Upper lobe of left lung (tissue), 6 donors: ENCODE results near the gene PIGP. TPM values are rescaled to one million over a fixed set of nuclear protein-coding genes. Genes with fewer than 3 reads are reported as not detected.
"Not testable (repeated sequence)": the region's sequence is repeated elsewhere in the genome, so short reads cannot be mapped to it uniquely, and the experiment has no call there.

ENCODE experiments used
- ATAC-seq, 2 donors: fragments of 200-7000 bp; cut with Tn5 transposase; one replicate each; pipeline ENCODE4 v1.9.1; 2022; ENCODE audit warnings: mild to moderate bottlenecking in 2 of 2, moderate library complexity in 2 of 2; ENCODE audit not compliant: low FRiP score in 2 of 2
- DNase-seq, 2 donors: peaks; one replicate each; pipeline ENCODE4 v3.0.0-alpha.2; 2019 to 2020
- H3K27ac ChIP-seq, 4 donors: fragments of 200-600 bp; sonication (generic); one replicate each; pipeline ENCODE4 v1.5.1; 2016 to 2019
- H3K27me3 ChIP-seq, 4 donors: fragments of 200-600 bp; sonication (generic); one replicate each; pipeline ENCODE4 v1.5.1; 2017 to 2019
- H3K36me3 ChIP-seq, 4 donors: fragments of 200-600 bp; sonication (generic); one replicate each; pipeline ENCODE4 v1.5.1; 2016 to 2019
- H3K4me1 ChIP-seq, 4 donors: fragments of 200-600 bp; sonication (generic); one replicate each; pipeline ENCODE4 v1.5.1; 2018 to 2019
- H3K4me3 ChIP-seq, 4 donors: fragments of 200-600 bp; sonication (generic); one replicate each; pipeline ENCODE4 v1.5.1; 2017 to 2019; ENCODE audit warnings: mild to moderate bottlenecking in 2 of 4, moderate library complexity in 1 of 4
- H3K9me3 ChIP-seq, 4 donors: fragments of 200-600 bp; sonication (generic); one replicate each; pipeline ENCODE4 v1.5.1; 2018 to 2019
- EP300 ChIP-seq, 4 donors: sonication (generic); formaldehyde crosslinking; IDR thresholded peaks; one replicate each; pipeline ENCODE4 v1.5.1; 2017; ENCODE audit warnings: antibody characterized with exemption in 4 of 4, control low read depth in 2 of 4
- POLR2A ChIP-seq, 4 donors: fragments of 450-650 bp; IDR thresholded peaks; one replicate each; pipeline ENCODE4 v1.5.1; 2016 to 2017; ENCODE audit warnings: antibody characterized with exemption in 4 of 4, mild to moderate bottlenecking in 2 of 4
- POLR2AphosphoS5 ChIP-seq, 2 donors: sonication (generic); formaldehyde crosslinking; IDR thresholded peaks; one replicate each; pipeline ENCODE4 v1.5.1; 2017; ENCODE audit warnings: antibody characterized with exemption in 2 of 2
- WGBS, 2 donors: methylation state at CpG; one replicate each; pipeline ENCODE4 v1.1.5; 2017 to 2018; 5-methylcytosine and 5-hydroxymethylcytosine counted together
- total RNA-seq, 6 donors: library from RNA; depleted of rRNA in 4 of 6; stranded (reverse); fragments of >200 nt in 4 of 6; gene quantifications; one replicate each; pipeline versions ENCODE4 v1.1.0 to v1.2.1, GENCODE V29; 2016 to 2021
- TF ChIP-seq, protein P1 (sequence below), 6 experiments: fragments of 450-650 bp in 4 of 6; fragments of 200-600 bp in 2 of 6; sonication (generic) in 2 of 6; IDR thresholded peaks; one replicate each; pipeline ENCODE4 v1.5.1; 2016 to 2019; ENCODE audit warnings: antibody characterized with exemption in 6 of 6
- donor health status: DM: no; HTN: no; CAD: no; lungs with moderate emphysema.
- donor health status: DM: no; HTN: yes; CAD: no; lungs with severe emphysema.

Gene PIGP
- total RNA-seq, 6 donors from 2014 or later = 3.1 to 33.1 (median 12.6) TPM

DNA sequence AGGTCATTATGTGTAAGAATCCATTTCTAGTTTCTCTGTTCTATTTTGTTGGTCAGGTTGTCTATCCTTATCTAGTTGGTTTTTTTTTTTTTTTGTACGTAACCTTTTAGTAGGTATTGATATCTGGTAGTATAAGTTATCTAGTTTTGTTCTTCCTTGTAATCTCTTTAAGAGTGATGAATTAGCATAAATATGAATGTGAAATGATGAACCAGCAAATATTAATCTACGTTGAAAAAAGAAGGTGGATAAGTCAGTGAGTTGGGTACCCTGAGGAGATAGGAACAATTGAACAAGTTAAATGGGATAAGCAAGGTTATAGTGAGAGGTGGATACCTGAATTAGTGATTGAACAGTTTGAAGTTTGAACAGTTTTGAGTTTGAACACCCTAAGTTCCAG is 34.1 kb upstream of the PIGP start:
- H3K27me3 ChIP-seq = no peaks in the 10 kb centered on the region
- no peak for DNase-seq
- H3K4me1 ChIP-seq = no peaks in the 10 kb centered on the region
- WGBS, 2 donors = 95 to 99% methylated on average over 2 of the region's 2 CpGs
- TF ChIP-seq POLR2AphosphoS5 (IDR thresholded peaks at IDR 0.05) = no peak
- H3K36me3 ChIP-seq = peaks cover 0 to 13% (median 3%) of the 10 kb centered on the region in 4 donors
- ATAC-seq = no peak
- H3K27ac ChIP-seq = no peak overlapping the region
- H3K4me3 ChIP-seq = no peak overlapping the region
- peaks cover 0 to 4% (median 0%) of the 10 kb centered on the region in 4 donors for H3K9me3 ChIP-seq

DNA sequence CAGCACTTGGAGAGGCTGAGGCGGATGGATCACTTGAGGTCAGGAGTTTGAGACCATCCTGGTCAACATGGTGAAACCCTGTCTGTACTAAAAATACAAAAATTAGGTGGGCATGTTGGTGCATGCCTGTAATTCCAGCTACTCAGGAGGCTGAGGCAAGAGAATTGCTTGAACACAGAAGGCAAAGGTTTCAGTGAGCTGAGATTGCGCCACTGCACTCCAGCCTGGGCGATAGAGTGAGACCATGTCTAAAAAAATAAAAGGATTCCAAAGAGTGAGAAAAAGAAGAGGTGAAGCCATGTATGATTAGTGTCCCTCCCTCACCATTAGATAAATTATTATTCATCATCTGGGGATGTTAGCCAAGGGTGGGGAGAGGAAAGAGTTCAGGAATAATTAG is 29.9 kb upstream of the PIGP start:
- WGBS, 2 donors = 89 to 95% methylated on average over 3 of the region's 3 CpGs
- not testable (repeated sequence) for DNase-seq, H3K27me3 ChIP-seq, H3K4me3 ChIP-seq, H3K9me3 ChIP-seq, H3K27ac ChIP-seq, H3K4me1 ChIP-seq, ATAC-seq
- H3K36me3 ChIP-seq = peaks cover 0 to 13% (median 6%) of the 10 kb centered on the region in 4 donors

DNA sequence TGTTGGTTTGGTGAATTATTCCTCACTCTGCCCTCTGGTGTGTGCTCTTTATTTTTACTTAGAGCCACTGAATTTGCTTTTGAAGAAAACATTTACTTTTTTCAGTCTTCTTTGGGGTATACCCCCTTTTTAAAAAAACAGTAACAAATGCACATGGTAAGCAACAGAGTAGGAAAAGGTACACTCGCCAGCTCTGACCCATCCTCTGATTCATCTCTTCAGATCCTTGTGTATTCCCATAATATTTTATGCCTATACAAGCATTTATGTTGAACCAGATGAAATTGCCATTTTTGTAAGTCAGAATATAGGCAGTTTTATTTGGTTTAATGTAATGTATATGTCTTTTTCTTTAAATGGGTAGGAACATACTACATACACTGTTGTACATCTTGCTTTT is 28.5 kb upstream of the PIGP start:
- no peak for ATAC-seq
- Histone ChIP-seq H3K4me1 (no peaks in the 10 kb centered on the region), H3K27me3 (no peaks in the 10 kb centered on the region), H3K27ac (no peak overlapping the region), H3K4me3 (no peak overlapping the region), H3K9me3 (no peaks in the 10 kb centered on the region), H3K36me3 (peaks cover 3 to 25% (median 7%) of the 10 kb centered on the region in 4 donors)
- no peak for DNase-seq
- WGBS, 2 donors = 93 to 96% methylated on average over 1 of the region's 1 CpG
- no peak for TF ChIP-seq POLR2A (IDR thresholded peaks at IDR 0.05)
- TF ChIP-seq EP300 (IDR thresholded peaks at IDR 0.05) = no peak
- no peak for TF ChIP-seq POLR2AphosphoS5 (IDR thresholded peaks at IDR 0.05)
- TF ChIP-seq, protein P1, sequence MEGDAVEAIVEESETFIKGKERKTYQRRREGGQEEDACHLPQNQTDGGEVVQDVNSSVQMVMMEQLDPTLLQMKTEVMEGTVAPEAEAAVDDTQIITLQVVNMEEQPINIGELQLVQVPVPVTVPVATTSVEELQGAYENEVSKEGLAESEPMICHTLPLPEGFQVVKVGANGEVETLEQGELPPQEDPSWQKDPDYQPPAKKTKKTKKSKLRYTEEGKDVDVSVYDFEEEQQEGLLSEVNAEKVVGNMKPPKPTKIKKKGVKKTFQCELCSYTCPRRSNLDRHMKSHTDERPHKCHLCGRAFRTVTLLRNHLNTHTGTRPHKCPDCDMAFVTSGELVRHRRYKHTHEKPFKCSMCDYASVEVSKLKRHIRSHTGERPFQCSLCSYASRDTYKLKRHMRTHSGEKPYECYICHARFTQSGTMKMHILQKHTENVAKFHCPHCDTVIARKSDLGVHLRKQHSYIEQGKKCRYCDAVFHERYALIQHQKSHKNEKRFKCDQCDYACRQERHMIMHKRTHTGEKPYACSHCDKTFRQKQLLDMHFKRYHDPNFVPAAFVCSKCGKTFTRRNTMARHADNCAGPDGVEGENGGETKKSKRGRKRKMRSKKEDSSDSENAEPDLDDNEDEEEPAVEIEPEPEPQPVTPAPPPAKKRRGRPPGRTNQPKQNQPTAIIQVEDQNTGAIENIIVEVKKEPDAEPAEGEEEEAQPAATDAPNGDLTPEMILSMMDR (IDR thresholded peaks at IDR 0.05) = no peak

DNA sequence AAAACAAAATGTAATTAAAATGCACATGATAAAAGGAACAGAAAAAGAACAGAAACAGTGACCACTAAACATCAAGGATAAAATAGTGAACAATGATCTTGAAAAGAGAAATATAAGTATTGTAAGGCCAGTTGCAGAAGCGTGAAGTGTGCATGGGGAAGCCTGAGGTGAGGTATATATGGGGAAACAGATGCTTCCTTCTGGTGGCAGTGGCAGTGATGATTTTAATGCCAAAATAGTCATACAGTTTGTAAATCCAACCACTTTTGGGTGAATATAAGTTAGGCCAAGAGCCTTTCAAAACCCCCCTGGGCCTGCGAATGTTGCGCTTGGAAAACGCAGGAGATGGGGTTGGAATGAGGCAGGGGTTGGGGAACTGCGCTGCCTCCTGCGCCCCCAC is 27.4 kb upstream of the PIGP start:
- H3K27ac ChIP-seq = no peak overlapping the region
- H3K27me3 ChIP-seq = no peaks in the 10 kb centered on the region
- H3K36me3 ChIP-seq = peaks cover 4 to 32% (median 11%) of the 10 kb centered on the region in 4 donors
- no peak for DNase-seq
- 89 to 92% methylated on average over 6 of the region's 6 CpGs for WGBS, 2 donors
- no peaks in the 10 kb centered on the region for H3K9me3 ChIP-seq
- TF ChIP-seq POLR2AphosphoS5 (IDR thresholded peaks at IDR 0.05) (no peak), POLR2A (IDR thresholded peaks at IDR 0.05) (no peak), EP300 (IDR thresholded peaks at IDR 0.05) (no peak)
- TF ChIP-seq, protein P1 (IDR thresholded peaks at IDR 0.05) = no peak
- ATAC-seq = no peak
- no peak overlapping the region for H3K4me3 ChIP-seq
- H3K4me1 ChIP-seq = no peaks in the 10 kb centered on the region

DNA sequence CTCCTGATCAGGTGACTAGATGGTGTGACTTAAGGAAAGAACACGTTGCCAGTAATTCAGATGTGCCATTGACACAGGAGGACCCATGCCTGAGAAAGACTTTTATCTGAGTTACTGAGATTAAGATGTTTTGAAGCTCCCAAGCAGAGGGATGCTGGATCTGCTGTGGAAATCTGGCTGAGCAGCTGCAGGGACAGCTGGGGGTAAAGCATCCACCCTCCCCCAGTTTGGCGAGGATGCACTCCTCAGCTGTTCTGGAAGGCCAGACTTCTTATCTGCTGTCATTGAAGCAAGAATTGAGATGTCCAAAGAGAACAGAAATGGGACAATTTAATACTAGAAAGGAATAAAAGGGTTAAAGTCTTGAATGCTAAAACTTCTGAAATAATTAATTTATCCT is 25.9 kb upstream of the PIGP start:
- Histone ChIP-seq H3K27me3 (no peaks in the 10 kb centered on the region), H3K9me3 (no peaks in the 10 kb centered on the region), H3K27ac (no peak overlapping the region), H3K4me1 (no peaks in the 10 kb centered on the region), H3K4me3 (no peak overlapping the region), H3K36me3 (peaks cover 4 to 33% (median 12%) of the 10 kb centered on the region in 4 donors)
- TF ChIP-seq POLR2AphosphoS5 (IDR thresholded peaks at IDR 0.05) (no peak), EP300 (IDR thresholded peaks at IDR 0.05) (no peak), POLR2A (IDR thresholded peaks at IDR 0.05) (no peak)
- TF ChIP-seq, protein P1 (IDR thresholded peaks at IDR 0.05) = no peak
- DNase-seq (no peak), ATAC-seq (no peak)
- WGBS, 2 donors = 89 to 93% methylated on average over 2 of the region's 2 CpGs

DNA sequence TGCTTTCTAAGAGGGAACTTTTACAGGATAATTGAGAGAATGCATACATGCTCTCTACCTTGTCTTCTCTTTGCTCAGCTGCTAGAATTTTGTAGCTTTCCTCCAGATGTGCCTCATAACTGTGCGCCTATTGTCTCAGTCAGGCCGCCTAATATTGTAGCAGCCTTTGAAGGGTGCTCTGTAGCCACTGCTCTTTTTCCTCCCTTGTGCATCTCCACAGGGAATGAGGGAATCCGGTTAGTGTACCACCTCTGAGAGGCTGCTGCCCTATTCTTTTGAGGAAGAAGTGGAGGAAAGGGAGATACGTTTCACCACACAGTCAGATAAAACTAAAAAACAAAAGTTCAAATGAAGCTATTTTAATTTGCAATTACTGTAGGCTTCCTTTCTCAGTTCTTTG is 22.9 kb upstream of the PIGP start:
- WGBS, 2 donors = 97 to 99% methylated on average over 4 of the region's 4 CpGs
- TF ChIP-seq POLR2AphosphoS5 (IDR thresholded peaks at IDR 0.05) = no peak
- TF ChIP-seq, protein P1 (IDR thresholded peaks at IDR 0.05) = no peak
- TF ChIP-seq EP300 (IDR thresholded peaks at IDR 0.05) = no peak
- Histone ChIP-seq H3K27me3 (no peaks in the 10 kb centered on the region), H3K4me1 (no peaks in the 10 kb centered on the region), H3K4me3 (no peak overlapping the region), H3K36me3 (peaks cover 6 to 33% (median 12%) of the 10 kb centered on the region in 4 donors), H3K27ac (no peak overlapping the region), H3K9me3 (no peaks in the 10 kb centered on the region)
- no peak for ATAC-seq
- DNase-seq = no peak
